ENCODE results near the gene ZSCAN32.

Gene ZSCAN32

GRCh38 chr16:3356118-3356517 is 44.7 kb downstream of the ZSCAN32 start:
- DNase-seq = no peak

- no peak for DNase-seq
Observed at GRCh38 chr16:3355589-3355988, 45.2 kb downstream of the ZSCAN32 start, which contains the start of gene OR2C1. OR2C1 (plus strand) TSS chr16:3355889; CDS start chr16:3355941, 52 bp downstream.

- DNase-seq = no peak
Observed at GRCh38 chr16:3349175-3349574, 51.6 kb downstream of the ZSCAN32 start.

GRCh38 chr16:3348547-3349167 is 52.1 kb downstream of the ZSCAN32 start:
- no peak for DNase-seq

GRCh38 chr16:3347586-3347985 is 53.2 kb downstream of the ZSCAN32 start:
- no peak for DNase-seq

GRCh38 chr16:3346041-3346440 is 54.8 kb downstream of the ZSCAN32 start:
- DNase-seq = no peak
